Breast epithelium (tissue), 3 donors: Measurements from ENCODE around the gene MANBA.

Experiments
- CTCF ChIP-seq, 3 donors: fragments of 450-650 bp; IDR thresholded peaks; one replicate each; pipeline ENCODE4 v1.5.1; 2016 to 2017; ENCODE audit warnings: antibody characterized with exemption in 3 of 3, mild to moderate bottlenecking in 3 of 3, moderate library complexity in 3 of 3
- POLR2A ChIP-seq: fragments of 450-650 bp; IDR thresholded peaks from one replicate; pipeline ENCODE4 v1.6.1; 2016; ENCODE audit warnings: antibody characterized with exemption, mild to moderate bottlenecking, moderate library complexity
- POLR2AphosphoS5 ChIP-seq, 3 donors: sonication (generic); formaldehyde crosslinking; IDR thresholded peaks; one replicate each; pipeline ENCODE4 v1.6.1; 2017; ENCODE audit warnings: antibody characterized with exemption in 3 of 3

- TF ChIP-seq CTCF (IDR thresholded peaks at IDR 0.05): no peak
- no peak for TF ChIP-seq POLR2AphosphoS5 (IDR thresholded peaks at IDR 0.05)
- TF ChIP-seq POLR2A: no peak
Measured at GRCh38 chr4:102732678-102733077, 28.1 kb downstream of the MANBA start.
